GM18499 (cell line): Measurements from ENCODE around the gene NOL9.

Source experiments
- ATAC-seq: cut with Tn5 transposase; IDR thresholded peaks from one replicate; pipeline ENCODE4 v1.9.1; 2021; ENCODE audit warnings: moderate number of reproducible peaks; ENCODE audit not compliant: insufficient read depth, unreplicated experiment

Gene NOL9

DNA sequence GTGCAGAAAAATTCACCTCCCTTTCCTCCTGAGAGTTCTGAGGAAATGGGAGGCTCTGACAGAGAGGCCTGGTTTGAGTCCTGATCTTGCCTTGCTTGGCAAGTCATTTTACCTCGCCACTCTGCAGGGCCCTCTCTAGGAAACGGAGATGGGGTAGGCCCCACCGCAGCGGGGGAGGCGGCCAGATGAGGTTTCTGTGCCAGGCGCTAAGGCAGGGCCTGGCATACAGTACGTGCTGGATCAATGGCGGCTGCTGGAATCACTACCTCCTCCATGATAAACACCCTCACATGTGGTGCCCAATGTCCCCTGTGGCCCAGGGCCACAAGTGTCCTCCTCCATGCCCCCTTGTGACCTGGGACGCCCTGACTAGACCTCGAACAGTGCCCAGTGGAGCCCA, 62.3 kb downstream of the NOL9 start:
- no peak for ATAC-seq

DNA sequence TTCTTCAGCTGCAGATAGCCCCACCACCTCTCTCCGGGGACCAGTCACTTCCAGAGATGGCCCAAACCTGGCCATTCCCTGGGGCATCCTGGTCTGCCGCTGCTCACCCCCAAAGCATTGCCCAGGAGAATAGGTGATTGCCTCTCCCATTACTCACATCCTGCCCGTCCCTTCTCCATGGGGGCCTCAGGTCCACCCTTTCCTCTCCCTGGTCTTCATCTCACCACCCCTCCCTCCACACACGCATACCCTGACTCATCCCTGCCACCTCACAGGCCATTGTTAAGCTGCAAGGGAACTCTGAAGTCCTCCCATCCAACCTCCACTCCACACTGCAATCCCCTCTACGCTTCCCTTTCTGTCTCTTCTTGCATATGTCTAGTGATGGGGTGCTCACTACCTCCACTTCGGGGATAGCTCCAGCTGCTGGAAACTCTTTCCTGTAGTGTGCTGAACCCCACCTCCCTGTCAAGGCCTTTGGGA, 62.8 kb downstream of the NOL9 start, which contains the start of gene PLEKHG5:
TSS of gene PLEKHG5 (minus strand) at position 188 of the 483 bp plus-strand sequence. CDS start 14,096 bp downstream, outside the sequence.
- ATAC-seq: no peak

DNA sequence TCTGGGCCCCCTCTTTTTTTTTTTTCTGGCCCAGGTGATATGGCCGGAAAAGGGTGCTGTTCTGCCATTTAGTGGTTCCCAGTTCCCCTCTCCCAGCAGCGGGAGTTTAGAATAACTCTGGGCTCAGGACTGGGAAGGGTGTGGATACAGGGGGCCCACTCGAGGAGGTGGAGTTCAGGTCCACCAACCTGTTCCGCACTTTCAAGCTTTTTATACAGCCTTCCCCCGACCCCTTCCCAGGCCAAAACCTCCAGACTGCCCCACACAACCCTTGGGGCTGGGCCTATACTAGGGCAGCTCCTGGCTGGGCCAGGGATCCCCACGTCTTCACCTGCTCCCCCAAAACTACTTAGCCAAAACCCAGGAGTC, 63.2 kb downstream of the NOL9 start:
- no peak for ATAC-seq

DNA sequence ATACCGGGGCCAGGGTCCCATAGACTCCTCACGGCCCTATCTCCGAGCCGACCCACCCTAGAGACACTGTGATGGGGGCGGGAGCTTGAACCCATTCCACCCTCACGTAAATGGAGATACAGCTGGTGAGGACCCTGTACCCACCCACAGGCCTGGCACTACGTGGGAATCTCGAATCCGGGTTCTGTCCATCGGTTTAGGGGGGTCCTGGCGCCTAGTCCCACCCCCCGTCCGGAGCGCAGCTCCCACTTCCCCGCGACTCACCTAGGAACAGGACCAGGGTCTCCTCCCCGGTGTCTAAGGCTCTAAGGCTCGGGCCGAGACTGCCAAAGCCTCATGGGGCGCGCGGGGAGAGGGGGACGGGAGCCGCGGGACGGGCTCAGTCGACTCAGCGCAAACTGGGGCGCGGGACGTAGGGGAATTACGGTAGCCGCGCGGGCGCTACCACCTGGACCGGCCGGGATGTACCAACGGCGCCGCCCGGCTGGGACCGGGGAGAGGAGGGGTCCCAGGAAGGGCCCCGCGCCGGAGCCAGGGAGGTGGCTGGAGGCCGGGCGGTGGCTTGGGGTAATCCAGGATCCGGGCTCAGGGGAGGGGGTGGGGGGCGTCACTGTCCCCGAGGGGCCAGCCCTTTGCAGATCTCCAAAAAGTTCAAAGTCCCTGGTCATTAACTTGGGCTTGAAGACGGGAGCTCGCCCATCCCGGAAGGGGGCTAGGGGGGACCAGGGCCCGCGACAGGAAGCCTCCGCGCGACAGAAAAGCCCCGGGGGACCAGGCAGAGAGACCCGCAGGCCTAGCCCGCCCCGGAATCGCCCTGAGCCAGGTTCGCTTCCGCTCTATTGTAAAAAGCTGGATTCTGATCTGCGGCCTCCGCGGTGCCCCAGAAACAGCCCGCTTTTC, 63.9 kb downstream of the NOL9 start:
- no peak for ATAC-seq

DNA sequence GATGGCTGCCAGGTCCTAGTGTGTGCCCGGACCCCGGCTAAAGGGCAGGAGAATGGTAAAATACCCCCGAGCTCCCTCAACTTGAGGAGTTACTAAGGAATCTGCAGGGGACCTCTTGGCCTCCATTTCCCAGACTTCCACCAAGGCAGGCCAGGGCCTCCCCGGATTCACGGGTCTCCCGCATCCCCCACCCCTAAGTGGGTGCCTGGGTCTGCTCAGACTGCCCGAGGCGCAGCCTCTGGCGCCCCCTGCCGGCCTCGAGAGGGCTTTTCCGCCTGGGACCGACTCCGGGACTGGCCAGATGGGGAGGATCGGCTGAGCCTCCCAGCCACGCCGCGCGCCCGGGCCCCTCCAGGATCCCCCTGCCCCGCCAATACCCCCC, 64.5 kb downstream of the NOL9 start:
- ATAC-seq: no peak

DNA sequence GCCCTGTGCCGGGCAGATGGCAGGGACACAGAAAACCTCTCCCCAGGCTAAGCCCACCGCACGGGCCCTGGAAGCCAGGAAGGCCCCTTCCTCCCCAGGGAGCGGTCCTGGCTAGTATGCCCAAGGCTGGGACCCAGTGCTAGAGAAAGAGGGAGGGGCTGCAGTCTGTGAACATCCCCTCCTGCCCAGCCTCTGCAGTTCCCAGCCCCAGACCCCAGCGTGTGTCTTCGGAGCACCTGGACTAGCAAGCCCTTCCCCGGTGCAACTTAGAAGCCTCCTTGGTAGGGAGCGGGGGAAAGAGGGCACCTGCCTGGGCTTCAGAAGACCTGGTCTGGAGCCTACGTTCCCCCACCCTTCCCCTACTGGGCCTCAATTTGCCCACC, 64.9 kb downstream of the NOL9 start:
- ATAC-seq: no peak

DNA sequence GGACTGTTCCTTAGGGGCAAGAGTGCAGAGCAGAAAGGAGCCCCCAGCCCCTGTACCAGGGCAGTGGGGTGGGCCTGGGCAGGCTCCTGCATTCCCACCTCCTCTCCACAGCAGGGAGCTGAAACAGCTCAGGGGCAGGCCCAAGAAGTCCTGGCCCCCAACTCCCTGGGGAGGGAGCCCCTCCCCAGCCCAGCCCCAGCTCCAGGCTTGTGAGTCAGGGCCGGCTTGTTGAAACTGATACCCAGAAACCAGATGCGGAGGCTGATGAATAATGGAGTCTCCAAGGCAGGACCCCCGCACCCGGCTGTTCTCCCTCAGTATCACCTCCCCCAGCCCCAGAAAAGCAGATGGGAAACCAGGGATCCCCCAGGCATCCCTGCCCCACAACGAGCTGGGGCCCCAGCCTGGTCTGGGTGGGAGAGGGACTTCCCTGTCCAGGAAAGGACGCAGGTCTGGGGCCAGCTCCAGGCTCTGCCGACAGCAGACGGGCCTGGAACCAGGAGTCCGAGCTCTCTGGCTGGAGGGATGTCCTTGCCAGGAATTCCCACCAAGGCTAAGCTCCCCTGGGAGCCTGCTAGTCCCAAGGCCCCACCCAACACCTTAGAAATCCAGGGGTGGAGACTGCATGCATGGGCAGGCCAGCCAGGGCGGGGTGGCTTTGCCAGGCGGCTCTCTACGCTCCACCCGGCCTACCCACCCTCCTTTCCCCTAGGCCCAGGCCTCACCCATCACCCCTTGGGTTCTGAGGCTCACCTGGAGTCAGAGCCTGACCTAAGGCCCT, 65.5 kb downstream of the NOL9 start:
- no peak for ATAC-seq

DNA sequence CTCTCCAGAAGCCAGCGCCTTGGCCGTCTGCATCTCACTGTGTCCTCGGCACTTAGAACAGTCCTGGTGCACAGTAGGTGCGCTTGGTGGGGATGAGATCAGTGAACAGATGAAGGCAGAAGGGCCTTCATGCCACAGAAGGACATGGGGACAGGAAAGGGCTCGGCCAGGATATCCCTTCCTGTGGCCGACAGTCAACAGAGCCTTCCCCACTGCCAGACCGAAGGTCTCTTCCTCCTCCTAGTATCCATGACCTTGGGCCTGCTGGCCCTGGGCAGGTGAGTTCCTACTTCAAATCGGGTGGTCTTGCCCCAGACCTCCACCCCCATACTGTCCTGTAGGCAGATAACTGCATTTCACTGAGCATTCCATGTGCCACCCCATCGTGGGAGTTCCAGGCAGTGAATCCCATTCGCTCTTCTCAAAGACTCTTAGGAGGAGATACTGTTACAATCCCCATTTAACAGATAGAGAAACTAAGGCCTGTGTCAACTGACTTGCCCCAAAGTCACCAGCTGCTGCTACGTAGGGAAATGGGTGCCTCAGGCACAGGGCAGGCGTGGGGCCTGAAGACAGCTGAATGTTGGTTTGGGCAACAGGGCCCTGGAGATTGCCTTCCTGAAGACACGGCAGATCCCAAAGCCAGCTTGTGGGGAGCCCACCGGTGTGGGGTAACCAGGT, 66.4 kb downstream of the NOL9 start:
- ATAC-seq: no peak

DNA sequence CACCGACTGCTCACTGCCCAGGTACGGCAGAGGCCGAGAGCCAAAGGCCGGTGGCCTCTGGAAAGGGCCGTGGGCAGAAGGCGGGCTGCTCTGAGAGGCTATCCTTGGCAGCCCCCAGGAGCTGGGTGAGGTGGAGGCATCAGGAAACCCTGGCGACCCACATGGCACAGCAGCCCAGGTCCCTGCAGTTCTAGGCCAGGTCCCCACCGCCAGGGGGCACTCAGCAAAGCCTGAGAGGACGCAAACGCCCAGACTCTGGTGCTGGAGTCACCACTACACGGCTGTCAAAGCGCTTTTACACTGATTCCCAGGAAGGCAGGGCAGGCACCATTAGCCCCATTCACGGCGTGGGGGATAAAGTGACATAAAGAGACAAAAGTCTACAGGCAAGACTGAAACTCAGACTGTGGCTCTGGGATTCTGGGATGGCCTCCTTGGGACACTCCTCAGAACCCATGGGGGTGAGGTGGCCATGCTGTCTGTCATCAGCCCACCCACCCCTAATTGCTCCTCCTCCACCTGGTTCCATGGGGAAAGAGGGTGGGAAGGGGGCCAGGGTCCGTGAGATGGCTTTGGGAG, 67.8 kb downstream of the NOL9 start:
- ATAC-seq: no peak

DNA sequence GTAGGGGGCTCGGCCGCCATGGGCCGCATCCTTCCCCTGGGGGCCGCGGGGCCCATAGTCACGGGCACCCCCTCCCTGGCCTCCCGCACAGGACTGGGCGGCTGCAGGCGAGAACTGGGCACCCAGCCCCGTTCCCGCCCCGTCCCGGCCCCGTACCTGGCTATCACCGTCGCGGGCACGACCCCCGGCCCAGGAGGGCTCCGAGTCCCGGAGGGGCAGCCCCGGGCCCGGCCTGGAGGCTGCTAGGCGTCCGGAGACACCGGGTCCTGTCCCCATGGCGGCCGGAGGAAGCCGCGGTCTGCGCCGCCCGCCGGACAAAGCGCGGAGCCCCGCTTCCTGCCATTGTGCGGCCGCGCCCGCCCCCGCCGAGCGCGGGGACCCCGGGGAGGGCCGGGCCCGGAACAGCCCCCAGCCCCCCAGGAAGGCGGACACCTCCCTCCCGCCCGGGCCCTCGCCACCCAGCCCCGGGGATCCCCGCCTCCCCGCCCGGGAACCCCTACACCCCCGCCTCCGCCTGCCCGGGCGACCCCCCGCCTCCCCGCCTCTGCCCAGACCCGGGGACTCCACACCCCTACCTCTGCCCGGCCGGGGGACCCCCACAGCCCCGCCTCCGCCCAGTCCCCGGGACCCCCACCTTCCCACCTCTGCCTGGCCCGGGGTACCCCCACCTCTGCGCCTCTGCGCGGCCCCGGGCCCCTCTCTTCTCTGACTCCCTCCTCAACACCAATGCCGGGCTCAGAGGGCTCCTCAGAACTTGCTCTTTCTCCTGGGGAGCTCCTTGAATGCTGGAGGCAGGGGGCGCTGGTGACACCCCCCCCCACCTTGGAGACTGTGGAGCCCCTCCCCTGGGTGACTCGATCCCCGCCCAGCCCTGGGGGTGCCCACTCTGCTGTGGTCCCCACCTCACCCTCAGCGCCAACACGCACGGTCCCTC, 68.9 kb downstream of the NOL9 start:
- no peak for ATAC-seq

DNA sequence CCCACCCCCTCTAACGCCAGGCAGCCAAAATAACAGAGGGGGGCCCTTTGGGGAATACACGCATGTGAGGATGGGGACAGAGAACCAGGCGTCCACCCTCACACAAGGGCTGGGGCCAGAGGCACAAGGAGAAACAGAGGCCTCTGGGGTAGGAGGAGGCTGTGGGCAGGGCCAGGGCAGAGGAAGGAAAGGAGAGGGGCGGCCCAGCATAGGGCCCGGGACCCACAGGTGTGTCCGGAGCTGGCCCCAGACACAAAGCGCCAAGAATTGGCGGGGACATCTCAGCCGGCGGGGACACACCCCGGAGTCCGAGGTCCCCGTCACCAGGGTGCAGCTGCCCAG, 69.5 kb downstream of the NOL9 start:
- no peak for ATAC-seq

DNA sequence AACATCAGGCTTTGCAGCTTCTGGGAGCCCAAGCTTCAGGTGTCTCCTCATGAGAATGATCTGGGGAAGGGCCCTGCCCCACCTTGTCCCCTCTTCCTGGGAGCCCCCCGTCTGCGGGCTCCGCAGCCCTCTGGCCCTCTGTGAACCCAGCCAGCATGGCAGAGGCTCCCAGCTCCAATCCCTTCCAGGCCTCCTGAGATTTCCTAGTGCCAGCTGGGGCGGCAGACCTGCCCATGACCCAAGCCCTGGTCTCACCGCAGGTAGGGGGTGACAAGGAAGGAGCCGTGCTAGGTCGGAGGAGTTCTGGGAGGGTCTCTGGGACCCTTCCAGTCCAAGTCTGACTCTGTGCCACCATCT, 70.6 kb downstream of the NOL9 start:
- no peak for ATAC-seq

DNA sequence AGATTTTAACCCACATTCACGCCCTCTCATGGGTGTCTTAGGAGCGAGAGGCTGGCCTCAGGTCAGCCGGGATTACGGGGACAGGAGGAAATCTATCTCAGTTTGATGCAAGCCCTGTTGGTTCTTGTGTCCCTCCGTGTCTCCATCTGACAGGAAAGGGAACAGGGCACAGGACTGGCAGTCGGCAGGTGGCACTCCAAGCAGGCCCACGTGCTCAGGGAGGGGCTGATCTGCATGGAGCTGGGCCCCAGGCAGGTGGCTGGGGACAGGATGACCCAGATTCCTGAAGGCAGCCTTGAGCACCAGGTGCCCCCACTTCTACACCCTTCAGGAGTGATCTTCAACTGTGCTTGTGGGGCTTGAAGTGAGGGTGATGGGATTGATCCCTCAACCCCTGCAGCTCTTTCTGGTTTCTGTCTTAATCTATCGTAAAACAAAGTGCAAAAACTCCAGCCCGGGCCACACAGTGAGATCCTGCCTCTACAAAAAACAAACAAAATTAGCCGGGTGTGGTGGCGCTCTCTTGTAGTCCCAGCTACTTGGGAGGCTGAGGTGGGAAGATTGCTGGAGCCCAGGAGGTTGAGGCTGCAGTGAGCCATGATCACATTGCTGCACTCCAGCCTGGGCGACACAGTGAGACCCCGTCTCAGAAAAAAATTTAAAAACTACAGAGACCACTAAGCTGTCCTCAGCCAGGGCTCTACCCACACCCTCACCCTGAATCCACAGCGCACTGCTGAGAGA, 71.1 kb downstream of the NOL9 start:
- no peak for ATAC-seq

DNA sequence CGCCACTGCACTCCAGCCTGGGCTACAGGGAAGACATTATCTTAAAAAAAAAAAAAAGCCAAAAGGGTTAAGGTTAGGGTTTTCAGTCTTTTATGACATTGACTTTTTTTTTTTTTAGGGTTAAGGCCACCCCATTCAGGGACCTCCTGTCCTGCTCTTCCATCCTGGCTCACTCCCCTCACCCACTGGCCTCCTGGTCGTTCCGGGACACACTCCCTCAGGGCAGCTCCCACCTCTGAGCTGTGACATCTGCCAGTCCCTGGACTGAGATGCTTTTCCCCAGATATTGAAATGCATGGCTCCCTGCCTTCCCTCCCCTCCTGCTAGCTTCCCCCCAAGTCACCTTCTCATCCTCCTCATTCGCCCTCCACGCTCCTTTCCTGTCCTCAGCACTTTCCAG, 72.5 kb downstream of the NOL9 start:
- no peak for ATAC-seq

DNA sequence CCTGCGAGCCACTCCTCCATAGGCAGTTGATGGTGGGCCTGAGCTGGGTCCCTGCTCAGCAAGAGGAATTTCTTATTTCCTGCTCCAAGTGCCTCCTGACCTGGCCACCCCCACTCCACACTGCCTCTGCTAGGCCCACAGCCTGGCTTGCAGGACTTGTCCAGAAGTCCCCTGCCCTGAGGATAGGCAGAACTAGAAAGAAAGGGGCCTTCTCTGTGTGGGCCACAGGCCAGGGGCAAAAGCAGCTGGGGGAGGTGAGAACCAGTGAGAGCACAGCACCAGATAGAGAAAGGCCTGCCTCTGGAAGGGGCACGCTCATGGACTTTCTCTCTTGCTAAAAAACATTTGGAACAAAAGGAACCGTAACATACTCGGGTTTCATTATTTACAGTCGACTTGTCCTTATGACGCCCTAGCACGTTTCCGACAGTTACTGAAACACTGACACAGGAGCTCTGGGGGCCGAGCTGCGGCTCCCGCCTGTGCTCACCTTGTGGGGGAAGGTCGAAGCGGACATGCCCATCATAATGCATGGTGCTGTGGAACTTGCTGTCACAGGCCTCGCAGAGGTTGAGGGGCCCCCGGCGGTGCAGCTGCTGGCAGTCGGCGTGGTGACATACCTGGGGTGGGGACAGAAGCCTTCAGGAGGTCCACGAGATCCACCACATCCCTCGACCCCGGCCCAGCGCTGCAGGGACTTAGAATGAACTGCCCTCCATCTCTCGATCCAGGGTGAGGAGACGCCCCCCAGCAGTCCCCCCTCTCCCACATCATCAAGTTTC, 77.1 kb downstream of the NOL9 start:
- no peak for ATAC-seq

DNA sequence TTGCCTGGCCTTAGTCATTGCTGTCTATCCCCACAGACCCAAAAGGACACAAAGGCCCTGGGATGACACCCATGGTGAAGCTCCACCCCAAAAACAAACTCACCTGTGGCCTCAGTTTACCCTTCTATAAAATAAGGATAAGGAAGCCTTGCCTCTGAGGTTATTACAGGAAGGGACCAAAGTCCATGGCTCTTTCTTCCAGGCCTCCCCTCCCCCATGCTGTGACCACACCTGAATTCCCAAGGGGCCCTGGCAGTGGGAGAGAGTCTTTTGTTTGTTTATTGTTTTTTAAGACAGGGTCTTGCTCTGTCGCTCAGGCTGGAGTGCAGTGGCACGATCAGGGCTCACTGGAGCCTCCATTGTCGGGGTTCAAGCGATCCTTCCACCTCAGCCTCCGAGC, 77.8 kb downstream of the NOL9 start:
- no peak for ATAC-seq

DNA sequence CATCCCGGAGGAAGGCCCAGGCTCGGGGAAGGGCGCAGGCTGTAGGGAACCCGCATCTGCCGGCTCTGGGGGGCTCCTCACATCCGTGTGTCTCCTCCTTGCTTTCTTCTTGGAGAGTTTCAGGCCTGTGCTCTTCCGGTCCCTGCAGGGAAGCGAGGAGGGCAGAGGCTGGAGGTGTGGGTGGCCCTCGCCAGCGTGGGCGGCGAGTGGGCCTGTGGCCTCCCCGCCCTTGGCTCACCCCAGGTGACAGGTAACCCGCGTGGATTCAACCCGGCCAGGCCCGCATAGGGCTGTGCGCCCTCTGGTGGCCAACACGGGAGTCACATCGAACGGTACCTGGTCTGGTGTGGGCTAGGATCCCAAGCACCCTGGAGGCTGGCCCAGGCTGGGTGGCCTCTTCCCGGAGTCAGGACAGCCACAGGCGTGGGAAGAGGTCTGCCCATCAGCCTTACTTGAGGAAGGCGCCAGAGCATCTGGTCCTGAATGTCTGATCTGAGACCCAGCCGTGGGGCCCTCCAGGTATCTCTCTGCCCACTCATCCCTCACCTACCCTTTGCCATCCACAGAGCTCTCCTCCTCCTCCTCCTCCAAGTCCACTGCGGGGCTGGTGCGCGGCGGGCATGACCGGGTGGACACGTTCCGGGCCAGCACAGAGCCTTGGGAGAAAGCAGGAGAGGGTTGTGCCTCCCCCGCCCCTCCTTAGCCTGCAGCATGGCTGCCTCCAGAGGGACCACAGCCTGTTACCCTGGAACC, 78.8 kb downstream of the NOL9 start:
- ATAC-seq: no peak
